ENCODE results near the gene APLF.
"Not testable (repeated sequence)": the region's sequence is repeated elsewhere in the genome, so short reads cannot be mapped to it uniquely, and the experiment has no call there.

The APLF gene

GRCh38 chr2:68564426-68564825, 97.0 kb downstream of the APLF start:
- ChIA-PET POLR2A (no interaction called here), CTCF (interaction anchor here (0.9 to 1.3 kb wide), 3 partner anchors 31 to 379 kb away, joined by 4 read pairs; no protein-coding TSS in a partner anchor)
- no peak for DNase-seq (ENCODE audit: extremely low spot score)
- no peak for TF ChIP-seq CTCF (IDR thresholded peaks at IDR 0.05; ENCODE audit: control extremely low read depth, extremely low read depth, low read depth, missing control alignments)

- TF ChIP-seq CTCF (IDR thresholded peaks at IDR 0.05; ENCODE audit: control extremely low read depth, extremely low read depth, low read depth, missing control alignments): no peak
- DNase-seq (ENCODE audit: extremely low spot score): no peak
- ChIA-PET CTCF (interaction anchor here (0.9 to 1.3 kb wide), 2 partner anchors 30 to 379 kb away, joined by 4 read pairs; no protein-coding TSS in a partner anchor), POLR2A (no interaction called here)
Measured at GRCh38 chr2:68565273-68565672, 97.9 kb downstream of the APLF start.

- DNase-seq (ENCODE audit: extremely low spot score): no peak
- ChIA-PET POLR2A (no interaction called here), CTCF (no interaction called here)
- no peak for TF ChIP-seq CTCF (IDR thresholded peaks at IDR 0.05; ENCODE audit: control extremely low read depth, extremely low read depth, low read depth, missing control alignments)
Measured at GRCh38 chr2:68565858-68566257, 98.5 kb downstream of the APLF start.

- no peak for DNase-seq (ENCODE audit: extremely low spot score)
- POLR2A ChIA-PET: no interaction called here
- CTCF ChIA-PET: no interaction called here
- TF ChIP-seq CTCF (IDR thresholded peaks at IDR 0.05; ENCODE audit: control extremely low read depth, extremely low read depth, low read depth, missing control alignments): no peak
Measured at GRCh38 chr2:68566362-68566761, 99.0 kb downstream of the APLF start.

- no peak for DNase-seq (ENCODE audit: extremely low spot score)
- ChIA-PET CTCF (no interaction called here), POLR2A (no interaction called here)
- TF ChIP-seq CTCF (IDR thresholded peaks at IDR 0.05; ENCODE audit: control extremely low read depth, extremely low read depth, low read depth, missing control alignments): no peak
Measured at GRCh38 chr2:68568116-68568515, 100.7 kb downstream of the APLF start.

- no peak for DNase-seq (ENCODE audit: extremely low spot score)
- POLR2A ChIA-PET: no interaction called here
- CTCF ChIA-PET: interaction anchor here (1.1 to 1.3 kb wide), 2 partner anchors 11 to 26 kb away, joined by 3 to 4 read pairs; no protein-coding TSS in a partner anchor
- no peak for TF ChIP-seq CTCF (IDR thresholded peaks at IDR 0.05; ENCODE audit: control extremely low read depth, extremely low read depth, low read depth, missing control alignments)
Measured at GRCh38 chr2:68569604-68570003, 102.2 kb downstream of the APLF start.

GRCh38 chr2:68570434-68570833, 103.0 kb downstream of the APLF start:
- POLR2A ChIA-PET; CTCF ChIA-PET; DNase-seq (ENCODE audit: extremely low spot score): not testable (repeated sequence)
